ENCODE measurements around the gene SH2D7.
A peak's percentile ranks its signal among the peaks of the same experiment; 100 is the strongest.

The SH2D7 gene

DNA sequence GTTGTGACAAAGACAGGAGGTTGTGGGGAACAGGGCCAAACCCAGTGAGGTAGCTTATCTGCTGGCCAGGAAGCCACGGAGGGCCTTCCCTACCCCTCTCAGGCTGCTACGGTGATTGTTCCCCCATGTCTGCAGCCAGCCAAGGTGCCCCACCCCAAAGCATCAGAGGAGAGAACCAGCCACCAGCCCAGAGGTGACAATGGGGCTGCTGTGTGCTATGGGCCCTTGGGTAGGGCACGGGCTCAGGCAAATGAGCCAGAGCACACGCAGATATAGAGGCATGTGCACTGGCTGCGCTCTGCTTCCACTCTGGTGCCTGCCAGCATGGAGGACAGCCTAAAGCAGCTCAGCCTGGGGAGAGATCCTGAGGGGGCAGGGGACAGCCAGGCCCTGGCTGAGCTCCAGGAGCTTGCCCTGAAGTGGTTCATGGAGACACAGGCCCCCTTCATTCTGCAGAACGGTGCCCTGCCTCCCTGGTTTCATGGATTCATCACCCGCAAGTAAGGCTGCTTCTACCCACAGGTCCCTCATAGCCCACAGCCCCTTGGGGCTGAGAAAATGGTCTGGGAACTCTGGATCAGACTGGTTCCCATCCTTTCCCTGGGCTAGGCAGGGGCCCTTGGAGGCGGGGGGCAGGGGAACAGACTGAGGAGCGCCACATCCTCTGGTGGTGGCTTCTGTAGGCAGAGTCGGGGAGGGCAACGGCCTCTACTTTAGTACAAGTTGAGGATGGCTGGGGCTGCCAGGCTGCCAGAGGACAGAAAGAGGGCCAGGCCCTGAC, at the start of gene SH2D7:
Gene SH2D7, plus strand, starts transcription at position 301 of the 781 bp plus-strand sequence. Its CDS starts 24 bp downstream, at position 325.
- DNase-seq: no peak

DNA sequence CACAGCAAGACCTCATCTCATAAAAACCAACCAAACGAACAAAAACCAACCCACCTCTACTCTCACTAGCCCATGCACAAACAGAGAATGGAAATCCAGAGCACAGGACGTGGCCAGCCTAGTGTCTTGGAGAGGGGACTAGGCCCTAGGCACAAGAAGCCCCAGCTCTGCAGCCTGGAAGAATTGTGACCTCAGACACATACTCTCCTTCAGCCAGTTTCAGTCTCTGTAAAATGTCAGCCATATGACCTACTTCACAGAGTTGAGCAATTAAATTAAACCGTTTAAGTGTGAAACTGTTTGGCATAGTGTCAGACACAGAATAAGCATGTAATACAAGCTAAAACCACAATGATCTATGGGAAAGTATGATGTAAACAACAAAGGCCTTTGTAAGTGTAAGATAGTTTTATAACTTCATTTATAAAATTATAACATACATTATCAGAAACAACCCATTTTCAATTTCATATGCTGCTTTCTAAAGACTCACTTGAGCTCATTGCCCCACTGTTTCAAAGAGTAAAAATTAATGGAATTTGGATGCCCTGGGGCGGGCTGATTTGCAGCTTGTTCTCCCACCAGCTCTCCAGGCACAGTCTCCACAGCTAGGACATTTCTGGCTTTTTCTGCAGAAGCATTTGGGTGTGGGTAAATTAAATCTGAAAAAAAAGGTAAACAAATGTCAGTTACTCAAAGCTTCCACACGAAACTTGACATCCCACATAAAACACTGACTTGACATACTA, 47.8 kb upstream of the SH2D7 start:
- DNase-seq: peak; percentile 36

DNA sequence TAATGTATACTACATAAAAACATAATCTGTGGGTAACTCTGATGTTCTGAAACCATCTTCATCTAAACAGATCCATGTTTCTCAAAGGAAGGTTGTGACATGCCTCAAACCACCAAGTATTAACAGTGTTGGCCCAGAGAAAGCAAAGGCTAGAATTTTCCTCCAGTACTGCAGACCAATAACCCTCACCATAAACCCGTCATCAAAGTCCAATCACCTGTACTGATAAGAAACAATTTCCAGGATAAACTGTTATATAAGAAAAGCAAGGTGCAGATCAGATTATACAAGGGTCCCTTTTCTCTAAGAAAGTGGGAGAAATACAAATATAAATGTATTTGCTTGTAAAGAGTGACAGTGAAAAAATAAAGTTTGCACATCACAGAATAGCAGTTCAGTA, 47.2 kb upstream of the SH2D7 start:
- no peak for DNase-seq

DNA sequence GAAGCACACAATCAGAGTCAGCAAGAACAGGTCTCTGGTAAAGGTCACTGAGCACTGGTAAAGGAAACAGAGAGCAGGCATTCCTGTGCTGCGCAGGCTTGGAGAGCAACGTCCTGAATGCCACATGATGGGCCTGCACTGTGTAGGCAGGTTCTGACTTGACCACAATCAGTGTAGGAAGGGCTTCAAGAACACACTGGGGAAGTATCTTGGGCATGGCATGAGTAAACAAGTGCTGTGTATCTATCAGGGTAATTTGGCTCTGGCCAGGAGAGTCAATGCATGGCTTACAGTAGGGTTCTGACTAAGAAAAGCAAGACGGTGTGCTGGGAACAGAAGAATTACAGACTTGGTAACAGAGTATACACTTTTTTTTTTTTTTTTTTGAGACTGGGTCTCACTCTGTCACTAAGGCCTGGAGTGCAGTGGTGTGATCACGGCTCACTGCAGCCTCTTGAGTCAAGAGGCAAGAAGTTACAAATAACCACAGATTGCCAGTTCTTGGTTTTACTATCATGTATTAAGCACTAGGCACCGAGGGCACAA, 45.5 kb upstream of the SH2D7 start:
- no peak for DNase-seq

DNA sequence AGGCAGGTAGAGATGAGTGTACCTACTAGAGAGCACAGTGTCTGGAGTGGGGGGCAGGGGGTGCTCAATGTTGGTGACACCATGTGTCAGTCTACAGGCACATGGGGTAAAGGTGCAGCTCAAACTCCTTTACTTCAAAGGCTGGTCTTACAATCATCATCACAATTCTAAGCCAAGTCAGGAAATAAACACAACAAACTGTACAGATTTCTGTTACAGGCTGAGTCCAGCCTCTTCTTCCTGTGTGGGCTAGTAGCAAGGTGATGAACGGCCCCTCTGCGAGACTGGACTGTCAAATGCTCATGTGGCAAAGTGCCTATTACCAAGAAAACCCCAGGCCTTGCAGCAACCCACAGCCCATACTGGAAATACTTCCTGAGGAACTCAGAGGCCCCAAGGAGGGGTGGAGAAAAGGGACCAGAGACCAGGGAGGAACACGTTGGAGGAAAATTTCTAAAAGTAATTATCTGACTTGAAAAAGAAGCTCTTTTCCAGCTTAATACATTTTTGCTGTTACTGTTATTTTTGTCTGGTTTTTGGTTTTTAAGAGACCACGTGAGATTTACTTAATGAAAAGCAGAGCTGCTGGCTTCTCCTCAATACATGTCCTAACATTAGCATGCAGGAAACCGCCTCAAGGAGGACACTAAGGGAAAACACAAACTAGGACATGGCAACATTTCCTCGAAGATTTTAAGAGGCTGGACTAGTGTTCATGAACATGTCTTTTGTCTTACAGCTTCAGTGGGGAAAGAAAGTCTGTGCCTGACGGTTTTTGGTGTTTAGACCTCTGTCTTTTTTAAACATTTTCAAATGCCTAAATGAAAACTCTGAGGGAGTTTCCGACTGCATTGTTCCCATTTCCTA, 44.4 kb upstream of the SH2D7 start:
- peak; percentile 98 for DNase-seq

DNA sequence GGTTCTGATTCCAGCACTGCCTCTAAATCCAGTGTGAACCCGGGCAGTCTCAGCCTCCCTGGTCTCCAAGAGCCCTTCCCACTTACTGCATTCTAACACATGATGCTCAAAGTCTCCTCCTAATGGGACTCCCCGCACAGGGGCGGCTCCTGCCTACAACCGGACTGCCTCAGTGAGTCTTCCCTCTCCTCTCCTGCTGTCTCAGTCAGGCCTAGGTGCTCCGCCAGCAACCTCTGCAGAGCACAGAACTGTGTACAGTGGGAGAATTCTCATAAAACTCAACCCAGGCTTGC, 43.8 kb upstream of the SH2D7 start:
- DNase-seq: no peak

DNA sequence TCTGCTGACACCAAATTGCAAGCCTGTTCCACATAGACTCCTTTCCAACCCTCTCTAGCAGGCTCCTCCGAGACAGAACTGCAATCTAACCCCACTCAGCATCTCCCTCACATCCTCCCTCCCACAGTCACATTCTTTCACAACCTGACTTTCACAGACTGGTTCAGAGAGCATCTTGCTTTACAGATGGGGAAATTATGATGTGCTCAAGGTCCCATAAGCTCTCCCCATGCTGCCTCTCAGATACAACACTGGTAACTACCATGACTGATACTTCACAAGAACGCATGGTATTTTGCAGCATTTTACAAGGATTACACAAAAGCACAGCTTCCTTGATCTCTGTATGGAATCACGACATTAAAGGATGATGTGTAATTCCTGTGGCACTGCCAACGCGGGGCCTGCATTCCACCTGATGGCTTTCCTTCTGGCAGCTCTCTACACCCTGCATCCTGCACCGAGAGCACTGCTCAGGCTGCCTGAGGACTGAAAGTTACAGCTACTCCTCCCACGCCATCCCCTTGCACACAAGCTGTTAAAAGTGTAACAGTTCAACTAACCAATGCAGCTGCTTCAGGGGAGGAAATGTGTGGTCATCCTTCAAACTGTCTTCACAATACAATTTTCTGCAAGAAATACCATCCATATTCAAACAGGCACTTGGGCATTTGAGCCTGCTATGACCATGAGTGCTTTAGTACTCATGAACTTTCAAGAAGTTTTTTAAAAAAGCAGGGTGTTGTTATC, 42.5 kb upstream of the SH2D7 start:
- DNase-seq: peak; percentile 96

DNA sequence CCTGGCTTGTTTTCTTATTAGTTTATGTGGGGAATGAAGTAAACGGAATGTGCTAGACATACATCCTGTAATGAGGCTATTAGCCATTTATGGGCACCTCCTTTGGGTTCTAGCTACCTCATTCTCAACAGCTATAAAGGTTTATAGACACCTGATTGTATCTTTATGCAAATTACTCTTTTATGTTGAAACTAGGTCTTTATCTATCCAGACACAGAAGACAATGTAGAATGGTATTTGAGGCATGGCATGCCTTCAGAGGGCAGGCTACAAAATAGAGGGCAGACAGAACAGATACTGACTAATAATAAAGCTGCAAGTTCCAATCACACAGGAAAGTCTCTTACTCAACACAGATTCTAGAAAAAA, 41.9 kb upstream of the SH2D7 start:
- DNase-seq: peak; percentile 83

DNA sequence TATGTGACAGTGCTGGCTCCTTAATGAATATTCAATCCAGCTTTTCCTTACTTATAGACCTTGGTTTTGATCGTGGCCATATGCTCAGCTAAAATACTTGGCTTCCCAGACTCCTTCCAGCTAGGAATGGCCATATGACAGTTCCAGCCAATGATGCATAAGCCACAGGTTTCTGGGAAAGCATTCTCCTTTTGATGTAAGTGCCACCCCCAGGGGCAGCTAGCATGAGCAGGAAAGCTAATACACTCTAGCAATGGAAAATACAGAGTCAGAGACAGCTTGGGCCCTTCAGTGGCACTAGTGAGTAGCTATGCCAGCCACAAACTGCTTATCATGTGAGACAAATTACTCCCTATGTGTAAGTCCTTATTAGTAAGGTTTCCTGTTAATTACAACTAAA, 41.5 kb upstream of the SH2D7 start:
- peak; percentile 46 for DNase-seq

DNA sequence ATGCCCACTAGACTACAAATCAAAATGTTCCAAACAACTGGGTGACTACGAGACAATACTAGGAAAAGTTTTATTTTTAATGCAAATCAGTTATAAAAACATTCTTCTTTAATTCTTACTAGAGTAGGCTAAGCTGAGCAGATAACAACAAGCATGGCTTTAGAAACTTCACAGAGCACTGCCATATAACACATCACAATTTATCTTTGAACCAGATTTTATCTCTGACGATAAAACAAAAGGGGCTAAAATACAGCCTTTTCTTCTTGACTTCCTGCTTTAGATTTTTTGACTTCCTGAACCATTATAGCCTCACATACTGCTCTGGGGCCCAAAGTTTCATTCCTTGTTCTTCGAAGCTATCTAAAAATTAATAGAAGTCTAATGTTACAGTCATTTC, 40.8 kb upstream of the SH2D7 start:
- DNase-seq: no peak

DNA sequence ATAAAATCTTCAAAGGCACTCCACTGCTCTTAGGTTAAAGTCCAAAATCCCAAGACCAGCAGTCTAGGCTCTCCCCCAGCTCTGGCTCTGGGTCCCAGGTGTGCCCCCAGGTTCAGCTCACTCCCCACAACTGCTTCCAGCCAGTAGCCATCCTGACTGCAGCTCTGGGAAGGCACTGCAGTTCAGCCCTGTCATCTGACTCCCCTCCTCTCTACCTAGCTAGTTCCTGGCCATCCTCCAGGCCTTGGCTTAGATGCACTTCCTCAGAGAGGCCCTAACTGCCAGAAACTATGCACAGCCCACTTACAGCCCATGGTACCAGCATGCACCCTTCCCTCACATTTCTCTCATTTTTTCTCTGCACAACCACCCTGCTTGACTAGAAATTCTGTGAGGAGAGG, 40.4 kb upstream of the SH2D7 start:
- DNase-seq: no peak

DNA sequence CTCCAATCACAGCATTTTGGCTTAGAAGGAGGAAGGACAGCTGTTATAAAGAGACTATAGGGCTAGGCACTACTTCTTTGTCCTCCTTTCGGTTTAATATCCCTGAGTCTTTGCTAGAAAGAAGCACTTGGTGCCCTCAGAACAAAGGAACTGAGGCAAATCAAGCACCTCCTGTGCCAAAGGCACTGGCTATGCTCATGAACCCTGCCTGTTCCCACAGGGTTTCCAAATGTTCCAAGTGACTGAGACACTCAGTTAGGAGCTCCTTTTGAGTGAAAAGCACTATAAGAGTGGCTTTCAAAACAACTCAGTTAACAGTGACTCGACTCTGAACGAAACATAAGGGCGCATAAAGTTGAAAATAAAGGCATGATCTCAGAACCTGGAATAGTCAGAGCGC, 39.8 kb upstream of the SH2D7 start:
- DNase-seq: no peak

DNA sequence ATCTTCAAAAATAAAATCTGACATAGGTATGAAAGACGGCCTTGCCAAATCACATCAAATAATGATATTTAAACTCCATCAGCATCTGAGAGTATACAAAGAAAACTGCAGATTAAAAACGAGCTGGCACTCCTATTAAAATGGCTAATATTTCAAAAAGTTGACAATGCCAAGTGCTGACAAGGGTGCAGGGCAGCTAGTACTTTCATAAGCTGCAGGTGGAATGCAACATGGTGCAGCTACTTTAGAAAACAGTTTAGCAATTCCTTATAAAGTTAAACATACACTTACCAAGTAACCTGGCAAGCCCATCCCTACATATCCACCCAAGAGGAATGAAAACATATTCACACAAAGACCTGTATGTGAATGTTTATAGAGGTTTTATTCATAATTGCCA, 37.8 kb upstream of the SH2D7 start:
- DNase-seq: no peak

DNA sequence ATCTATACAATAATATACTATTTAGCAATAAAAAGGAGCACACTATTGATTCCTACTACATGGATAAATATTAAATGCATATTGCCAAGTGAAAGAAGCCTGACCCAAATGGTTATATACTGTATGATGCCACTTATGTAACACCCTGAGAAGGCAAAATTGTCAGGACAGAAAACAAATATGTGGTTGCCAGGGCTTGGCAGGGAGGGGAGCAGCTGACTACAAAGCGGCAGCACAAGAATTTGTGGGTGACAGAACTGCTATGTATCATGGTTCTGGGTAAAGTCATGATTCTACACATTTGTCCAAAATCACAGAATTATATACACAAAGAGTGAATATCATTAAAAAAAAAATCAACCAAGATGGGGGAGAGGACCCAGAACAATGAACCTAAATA, 37.4 kb upstream of the SH2D7 start:
- DNase-seq: no peak

DNA sequence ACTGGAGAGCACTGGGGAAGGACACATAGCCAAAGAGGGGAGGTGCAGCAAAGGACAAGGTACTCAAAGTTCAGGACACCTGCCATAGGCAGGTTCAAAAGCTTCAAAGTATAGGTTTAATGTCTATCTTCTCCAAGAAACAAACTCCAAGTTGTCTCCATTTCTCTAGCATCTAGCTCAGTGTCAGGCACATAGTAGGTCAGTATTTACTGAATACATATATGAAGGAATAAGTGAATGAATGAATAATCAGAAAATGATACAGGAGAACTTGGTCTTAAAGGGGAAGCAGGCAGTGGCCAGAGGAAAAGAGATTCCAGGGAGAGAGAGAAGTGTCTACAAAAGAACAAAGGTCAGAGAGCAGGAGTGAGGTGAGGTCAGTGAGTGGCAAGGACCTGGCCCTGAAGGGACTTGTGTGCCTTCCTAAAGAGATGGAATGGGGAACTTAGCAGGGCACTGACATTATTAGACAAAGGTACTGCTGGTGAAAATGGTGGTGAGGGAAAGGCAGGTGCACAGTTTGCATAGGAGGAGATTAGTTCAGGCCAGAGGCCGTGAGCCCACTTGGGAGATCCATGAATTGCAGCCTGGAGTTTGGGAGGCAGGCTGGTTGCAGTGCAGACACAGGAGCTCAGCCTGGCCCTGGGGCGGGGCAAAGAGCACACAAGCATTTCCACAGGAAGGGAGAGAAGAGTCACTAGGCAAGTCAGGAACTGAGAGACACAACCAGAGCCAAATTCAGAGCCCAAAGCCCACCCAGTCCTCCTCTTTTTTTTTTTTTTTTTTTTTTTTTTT, 36.2 kb upstream of the SH2D7 start:
- DNase-seq: no peak

DNA sequence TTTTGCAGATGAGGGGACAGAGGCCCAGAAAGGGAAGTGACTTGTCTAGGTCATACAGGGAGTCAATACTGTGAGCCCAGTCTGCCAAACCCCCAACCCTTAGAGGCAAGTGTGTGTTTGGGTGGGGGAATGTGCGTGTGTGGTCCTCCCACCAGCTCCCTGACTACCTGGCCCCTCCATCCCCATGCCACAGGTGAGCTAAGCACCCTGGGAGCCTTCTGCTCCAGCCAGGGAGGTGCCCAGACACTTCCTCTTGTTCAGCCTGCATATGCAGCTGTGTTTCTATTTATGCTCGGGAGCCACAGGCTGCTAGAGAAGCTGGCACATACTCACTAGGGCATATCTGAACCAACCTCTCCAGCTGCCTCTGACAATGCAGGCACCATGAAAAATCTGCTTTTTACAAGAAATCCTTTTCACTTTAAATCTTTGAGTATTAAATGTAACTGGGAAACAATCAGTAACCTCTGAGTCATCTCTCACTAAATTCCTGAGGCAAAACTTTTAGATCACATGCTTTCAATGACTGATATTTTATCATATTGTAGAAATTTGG, 35.6 kb upstream of the SH2D7 start:
- peak; percentile 45 for DNase-seq

DNA sequence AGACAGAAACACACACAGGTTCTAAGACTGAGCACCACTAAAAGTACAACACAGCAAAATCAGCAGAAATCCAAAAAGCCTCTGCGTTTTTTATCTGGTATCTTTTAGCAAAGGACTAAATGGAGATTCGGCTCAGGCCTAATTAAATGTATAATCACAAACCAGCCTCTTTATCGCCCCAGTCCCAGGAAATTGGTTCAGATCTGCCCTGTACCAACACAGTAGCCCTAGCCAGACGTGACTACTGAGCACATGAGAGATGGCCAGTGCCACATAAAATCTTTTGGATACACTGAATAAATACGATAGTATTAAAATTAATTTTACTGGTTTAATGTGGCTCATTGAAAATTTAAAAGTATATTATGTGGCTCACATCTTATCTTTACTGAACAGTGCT, 34.6 kb upstream of the SH2D7 start:
- no peak for DNase-seq

DNA sequence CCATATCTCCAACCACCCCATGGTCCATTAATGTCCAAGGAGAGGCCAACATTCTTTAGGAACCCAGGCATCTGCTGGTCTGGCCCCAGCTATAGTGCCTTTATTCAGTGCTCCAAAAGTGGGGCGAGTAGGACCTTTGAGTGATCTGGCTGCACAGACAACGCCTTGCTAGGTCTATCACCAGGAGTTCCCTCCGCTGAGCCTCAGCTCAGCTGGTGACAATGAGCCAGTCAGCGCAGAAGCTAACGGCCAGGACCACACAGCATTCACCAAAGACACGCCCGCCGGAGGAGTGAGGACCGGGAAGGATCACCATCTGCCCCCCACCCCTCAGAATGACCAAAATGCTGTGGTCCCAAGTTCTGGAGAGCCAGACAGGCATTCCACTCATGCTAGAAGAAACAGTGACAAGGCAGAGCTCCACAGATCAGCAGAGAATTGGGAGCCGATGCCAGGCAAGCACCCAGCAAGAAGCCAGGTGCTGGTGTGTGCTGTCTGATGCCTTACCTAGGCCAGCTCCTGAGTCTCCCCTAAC, 33.9 kb upstream of the SH2D7 start:
- no peak for DNase-seq

DNA sequence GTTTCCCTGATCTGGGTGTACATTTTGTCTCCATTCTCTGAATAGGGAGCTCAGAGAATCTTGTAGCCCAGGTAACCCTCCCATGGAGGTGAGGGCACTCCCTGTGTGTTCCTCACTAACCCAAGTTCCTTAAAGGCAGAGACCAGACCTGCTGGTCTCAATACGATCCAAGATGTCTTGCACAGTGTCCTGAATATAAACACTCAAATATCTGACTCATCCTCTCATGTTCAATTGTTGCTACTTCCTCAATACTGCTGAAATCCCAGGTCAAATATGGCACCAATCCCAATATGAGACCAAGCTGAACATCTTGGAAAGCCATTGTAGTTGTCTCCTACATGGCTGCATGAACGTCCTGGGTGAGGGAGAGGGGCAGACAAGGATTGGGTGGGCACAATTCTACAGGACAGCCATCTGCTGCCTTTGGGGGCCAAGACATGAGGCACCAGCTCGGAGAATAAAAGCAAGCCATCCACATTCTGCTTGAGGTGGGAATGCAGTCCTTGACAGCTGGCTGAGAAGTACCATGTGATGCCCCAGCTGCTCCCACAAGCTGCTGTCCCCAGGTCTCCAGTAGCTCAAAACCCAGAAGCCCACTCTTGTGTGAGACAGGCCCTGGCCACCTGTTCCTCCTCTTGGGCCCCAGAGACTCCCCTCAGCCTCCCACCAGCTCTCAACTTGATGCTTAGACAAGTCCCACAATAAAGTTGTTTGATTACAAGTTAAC, 33.1 kb upstream of the SH2D7 start:
- DNase-seq: no peak

DNA sequence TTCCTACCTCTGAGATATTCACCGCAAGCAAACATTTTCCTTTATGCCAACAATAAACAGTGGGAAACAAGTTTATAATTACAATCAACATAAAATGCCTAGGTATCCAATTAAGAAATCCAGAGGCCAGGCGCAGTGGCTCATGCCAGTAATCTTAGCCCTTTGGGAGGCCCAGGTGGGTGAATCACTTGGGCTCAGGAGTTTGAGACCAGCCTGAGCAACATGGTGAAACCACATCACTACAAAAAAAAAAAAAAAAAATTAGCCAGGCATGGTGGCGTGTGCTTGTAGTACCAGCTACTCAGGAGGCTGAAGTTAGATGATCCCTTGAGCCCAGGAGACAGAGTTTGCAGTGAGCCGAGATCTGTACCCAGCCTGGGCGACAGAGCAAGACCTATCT, 32.1 kb upstream of the SH2D7 start:
- DNase-seq: no peak

Data from GF-D8 (cell line).